A549 (cell line): Measurements from ENCODE around the gene CSMD2. TPM values are rescaled to one million over a fixed set of nuclear protein-coding genes. Genes with fewer than 3 reads are reported as not detected.

ENCODE experiments used
- ATAC-seq, 2 experiments: fragments of 200-7000 bp in 1 of 2; fragments of >200 bp in 1 of 2; cut with Nextera tagmentation in 1 of 2; cut with Tn5 transposase in 1 of 2; 3 replicates each; pipeline versions ENCODE4 v1.8.0 to v1.9.1; 2018 to 2020; ENCODE audit warnings: mild to moderate bottlenecking in 1 of 2, moderate library complexity in 1 of 2
- CTCF ChIA-PET: fragments of 300-600 bp; sonication (Branson Sonifier 250); formaldehyde crosslinking; extraction: SDS; loops from one replicate; lab custom pipeline; 2021; ENCODE audit warnings: antibody characterized with exemption, inconsistent platforms; lab: Yijun Ruan, JAX
- POLR2A ChIA-PET: fragments of 350-600 bp; formaldehyde crosslinking; extraction: SDS; loops from one replicate; lab custom pipeline; 2021; ENCODE audit warnings: antibody characterized with exemption, inconsistent platforms; lab: Yijun Ruan, JAX
- DNase-seq, 2 experiments: peaks; one replicate each; pipeline versions ENCODE4 v3.0.0 to v3.0.0-alpha.2; 2011 to 2016; ENCODE audit warnings: low read depth in 1 of 2, low spot score in 1 of 2
- FAIRE-seq: peaks from 2 replicates; lab custom pipeline; 2011; peaks lifted over from hg19 to GRCh38; lab: Jason Lieb, UNC
- H3K27ac ChIP-seq, 2 experiments: fragments of >200 bp; sonication (Bioruptor Twin); formaldehyde crosslinking; 3 replicates each; pipeline ENCODE4 v1.5.1; 2016 to 2017
- H3K4me1 ChIP-seq: fragments of >200 bp; sonication (Bioruptor Twin); formaldehyde crosslinking; 3 replicates; pipeline ENCODE4 v1.6.1; 2016
- H3K4me2 ChIP-seq: fragments of >200 bp; sonication (Bioruptor Twin); formaldehyde crosslinking; 3 replicates; pipeline ENCODE4 v1.6.1; 2016
- H3K4me3 ChIP-seq: fragments of >200 bp; sonication (Bioruptor Twin); formaldehyde crosslinking; 3 replicates; pipeline ENCODE4 v1.5.1; 2016
- H3K9me3 ChIP-seq: fragments of >200 bp; sonication (Bioruptor Twin); formaldehyde crosslinking; 3 replicates; pipeline ENCODE4 v1.6.1; 2016
- CBX8 ChIP-seq: fragments of 200-600 bp; sonication (generic); IDR thresholded peaks from 2 replicates; pipeline ENCODE4 v1.6.1; 2016
- CHD2 ChIP-seq: fragments of 150-350 bp; IDR thresholded peaks from 2 replicates; pipeline ENCODE4 v1.6.1; 2014; ENCODE audit warnings: low read length; ENCODE audit not compliant: partially characterized antibody
- EHF ChIP-seq: fragments of 250-450 bp; sonication (Bioruptor Pico); IDR thresholded peaks from 2 replicates; pipeline ENCODE4 v1.5.0; 2020; ENCODE audit warnings: mild to moderate bottlenecking
- FOXS1 ChIP-seq: fragments of 250-450 bp; sonication (Bioruptor Pico); IDR thresholded peaks from 2 replicates; pipeline ENCODE4 v1.5.0; 2020; ENCODE audit warnings: mild to moderate bottlenecking, moderate library complexity
- HEYL ChIP-seq: fragments of 250-450 bp; sonication (Bioruptor Pico); IDR thresholded peaks from 2 replicates; pipeline ENCODE4 v1.8.0; 2021; ENCODE audit warnings: mild to moderate bottlenecking, moderate library complexity
- HOXB5 ChIP-seq: fragments of 250-450 bp; sonication (Bioruptor Pico); IDR thresholded peaks from 2 replicates; pipeline ENCODE4 v1.5.0; 2020; ENCODE audit warnings: mild to moderate bottlenecking, moderate library complexity
- KDM5A ChIP-seq: fragments of 200-600 bp; sonication (generic); IDR thresholded peaks from 2 replicates; pipeline ENCODE4 v1.6.1; 2016; ENCODE audit warnings: antibody characterized with exemption, mild to moderate bottlenecking
- MAFK ChIP-seq: fragments of 450-650 bp; IDR thresholded peaks from 2 replicates; pipeline ENCODE4 v1.6.1; 2014; ENCODE audit not compliant: partially characterized antibody
- MAZ ChIP-seq: fragments of 150-350 bp; IDR thresholded peaks from 2 replicates; pipeline ENCODE4 v1.6.1; 2014; ENCODE audit warnings: antibody characterized with exemption, low read depth, low read length, borderline replicate concordance
- MYC ChIP-seq: IDR thresholded peaks from 2 replicates; pipeline ENCODE4 v1.6.1; 2012; ENCODE audit warnings: mild to moderate bottlenecking, inconsistent platforms, low read length, improper control_type of control experiment, borderline replicate concordance
- RCOR1 ChIP-seq: fragments of 150-350 bp; IDR thresholded peaks from 2 replicates; pipeline ENCODE4 v1.6.1; 2014; ENCODE audit warnings: antibody characterized with exemption, low read length, low read depth
- RNF2 ChIP-seq: fragments of 200-600 bp; sonication (generic); IDR thresholded peaks from 2 replicates; pipeline ENCODE4 v1.6.1; 2016; ENCODE audit warnings: low read depth, mild to moderate bottlenecking, antibody characterized with exemption, moderate library complexity, borderline replicate concordance
- SMC3 ChIP-seq: fragments of >200 bp; sonication (Bioruptor Twin); formaldehyde crosslinking; IDR thresholded peaks from 3 replicates; pipeline ENCODE4 v1.6.1; 2018; ENCODE audit warnings: inconsistent platforms
- TFCP2L1 ChIP-seq: fragments of 250-450 bp; sonication (Bioruptor Pico); IDR thresholded peaks from 2 replicates; pipeline ENCODE4 v1.5.0; 2021; ENCODE audit warnings: mild to moderate bottlenecking
- TP53 ChIP-seq: fragments of 250-450 bp; sonication (Bioruptor Pico); IDR thresholded peaks from 2 replicates; pipeline ENCODE4 v1.5.0; 2021; ENCODE audit warnings: mild to moderate bottlenecking, moderate library complexity
- ZSCAN20 ChIP-seq: fragments of 250-450 bp; sonication (Bioruptor Pico); IDR thresholded peaks from 2 replicates; pipeline ENCODE4 v1.8.0; 2022; ENCODE audit warnings: mild to moderate bottlenecking, moderate library complexity
- WGBS: methylation state at CpG from one replicate; pipeline ENCODE4 v1.1.6; 2017; ENCODE audit errors: missing lambda C conversion rate; 5-methylcytosine and 5-hydroxymethylcytosine counted together
- polyA plus RNA-seq, 4 experiments: library from polyadenylated mRNA; depleted of rRNA in 3 of 4; stranded (reverse); fragments of >200 nt; fragmentation: RNase III in 1 of 4; extraction: RNeasy Plus Mini Kit Qiagen cat#74134 plus additional on column Dnase treatment in 1 of 4; gene quantifications; 2 replicates in 3 of 4; 3 replicates in 1 of 4; pipeline ENCODE4 v1.2.3, GENCODE V29; 2011 to 2017
- TF ChIP-seq, protein P1 (sequence below): fragments of 250-450 bp; sonication (Bioruptor Pico); IDR thresholded peaks from 2 replicates; pipeline ENCODE4 v1.5.0; 2021; ENCODE audit warnings: mild to moderate bottlenecking, moderate library complexity, borderline replicate concordance
- TF ChIP-seq, protein P2 (sequence below): fragments of >200 bp; sonication (Bioruptor Twin); formaldehyde crosslinking; IDR thresholded peaks from 3 replicates; pipeline ENCODE4 v1.5.1; 2016
- TF ChIP-seq, protein P3 (sequence below): fragments of 200-600 bp; sonication (generic); IDR thresholded peaks from 2 replicates; pipeline ENCODE4 v1.6.1; 2016; ENCODE audit warnings: antibody characterized with exemption, mild to moderate bottlenecking, moderate library complexity
- TF ChIP-seq, protein P4 (sequence below): fragments of 250-450 bp; sonication (Bioruptor Pico); IDR thresholded peaks from 2 replicates; pipeline ENCODE4 v1.5.0; 2020; ENCODE audit warnings: low read depth, mild to moderate bottlenecking, moderate library complexity
- TF ChIP-seq, protein P5 (sequence below): fragments of 150-350 bp; IDR thresholded peaks from 2 replicates; pipeline ENCODE4 v1.6.1; 2014; ENCODE audit warnings: low read depth, mild to moderate bottlenecking, low read length

The CSMD2 gene
- polyA plus RNA-seq, 2 of the 4 experiments (the other 2 are of a cell fraction): not detected

DNA sequence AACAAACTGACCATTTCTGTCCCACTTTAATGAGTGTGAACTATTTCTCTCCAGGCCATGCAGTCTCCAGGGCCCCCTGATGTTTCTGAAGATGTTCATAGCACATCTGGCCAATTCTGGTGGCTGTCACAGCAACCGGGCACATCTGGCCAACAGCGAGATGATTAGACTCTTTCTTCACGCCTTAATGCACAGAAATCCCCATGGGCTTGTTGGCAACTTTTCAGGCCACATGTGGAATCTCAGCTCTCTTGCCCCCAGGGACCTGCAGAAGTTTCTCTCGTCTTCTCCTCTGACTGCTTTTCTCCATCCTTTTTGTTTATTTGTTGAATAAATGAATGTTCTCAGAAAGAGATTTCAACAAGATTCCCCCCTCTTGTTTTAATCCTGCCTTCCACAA is 372.4 kb downstream of the CSMD2 start (continued):
- TF ChIP-seq, protein P1, sequence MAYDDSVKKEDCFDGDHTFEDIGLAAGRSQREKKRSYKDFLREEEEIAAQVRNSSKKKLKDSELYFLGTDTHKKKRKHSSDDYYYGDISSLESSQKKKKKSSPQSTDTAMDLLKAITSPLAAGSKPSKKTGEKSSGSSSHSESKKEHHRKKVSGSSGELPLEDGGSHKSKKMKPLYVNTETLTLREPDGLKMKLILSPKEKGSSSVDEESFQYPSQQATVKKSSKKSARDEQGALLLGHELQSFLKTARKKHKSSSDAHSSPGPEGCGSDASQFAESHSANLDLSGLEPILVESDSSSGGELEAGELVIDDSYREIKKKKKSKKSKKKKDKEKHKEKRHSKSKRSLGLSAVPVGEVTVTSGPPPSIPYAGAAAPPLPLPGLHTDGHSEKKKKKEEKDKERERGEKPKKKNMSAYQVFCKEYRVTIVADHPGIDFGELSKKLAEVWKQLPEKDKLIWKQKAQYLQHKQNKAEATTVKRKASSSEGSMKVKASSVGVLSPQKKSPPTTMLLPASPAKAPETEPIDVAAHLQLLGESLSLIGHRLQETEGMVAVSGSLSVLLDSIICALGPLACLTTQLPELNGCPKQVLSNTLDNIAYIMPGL (CRISPR knock-in tag): no peak
- no peak for TF ChIP-seq CHD2

DNA sequence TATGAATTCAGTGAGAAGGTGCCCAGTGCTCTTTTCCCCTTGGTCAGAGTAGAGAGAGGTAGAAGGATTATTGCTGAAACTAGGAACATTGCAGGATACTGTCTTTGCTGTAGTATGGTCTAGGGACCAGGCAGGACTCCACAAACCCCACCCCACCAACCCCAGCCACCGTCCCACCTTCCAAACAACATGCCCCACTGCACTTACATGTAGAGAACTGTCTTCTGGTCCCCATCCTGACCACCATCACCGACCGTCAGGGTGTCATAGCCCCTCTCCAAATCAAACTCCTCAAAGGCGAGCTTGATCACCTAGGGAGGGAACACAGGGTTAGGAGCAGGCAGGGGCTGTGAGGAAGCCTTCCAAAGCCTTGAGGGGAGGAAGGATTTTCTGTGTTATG is 372.8 kb downstream of the CSMD2 start:
- Histone ChIP-seq H3K27ac (no peak overlapping the region), H3K9me3 (no peaks in the 10 kb centered on the region), H3K4me2 (no peak overlapping the region), H3K4me1 (no peaks in the 10 kb centered on the region), H3K4me3 (no peak overlapping the region)
- TF ChIP-seq SMC3 (no peak), FOXS1 (no peak)
- ChIA-PET POLR2A (no interaction called here), CTCF (no interaction called here)
- FAIRE-seq (no peak), ATAC-seq (no peak), DNase-seq (no peak)
- 20% methylated on average over 1 of the region's 4 CpGs for WGBS

DNA sequence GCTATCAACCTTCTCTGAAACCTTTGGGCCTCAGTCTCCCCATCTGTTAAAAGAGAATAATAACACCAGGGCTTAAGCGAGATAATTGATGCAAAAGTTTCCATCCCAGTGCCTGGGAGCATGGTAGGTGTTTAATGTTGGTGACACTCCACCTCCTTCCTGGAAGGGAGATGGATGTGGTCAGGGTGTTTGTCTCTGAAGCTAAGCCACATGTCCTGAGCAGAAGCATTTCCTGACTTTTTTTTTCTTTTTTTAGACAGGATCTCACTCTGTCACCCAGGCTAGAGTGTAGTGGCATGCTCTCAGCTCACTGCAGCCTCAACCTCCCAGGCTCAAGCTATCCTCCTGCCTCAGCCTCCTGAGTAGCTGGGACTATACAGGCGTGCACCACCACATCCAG is 373.8 kb downstream of the CSMD2 start:
- TF ChIP-seq TFCP2L1 (CRISPR knock-in tag) (no peak), ZSCAN20 (CRISPR knock-in tag) (no peak), KDM5A (no peak), RNF2 (no peak), EHF (no peak), TP53 (CRISPR knock-in tag) (no peak), HOXB5 (CRISPR knock-in tag) (no peak), HEYL (CRISPR knock-in tag) (no peak), MYC (no peak), CBX8 (no peak), MAFK (no peak), RCOR1 (no peak), MAZ (no peak)
- TF ChIP-seq, protein P2, sequence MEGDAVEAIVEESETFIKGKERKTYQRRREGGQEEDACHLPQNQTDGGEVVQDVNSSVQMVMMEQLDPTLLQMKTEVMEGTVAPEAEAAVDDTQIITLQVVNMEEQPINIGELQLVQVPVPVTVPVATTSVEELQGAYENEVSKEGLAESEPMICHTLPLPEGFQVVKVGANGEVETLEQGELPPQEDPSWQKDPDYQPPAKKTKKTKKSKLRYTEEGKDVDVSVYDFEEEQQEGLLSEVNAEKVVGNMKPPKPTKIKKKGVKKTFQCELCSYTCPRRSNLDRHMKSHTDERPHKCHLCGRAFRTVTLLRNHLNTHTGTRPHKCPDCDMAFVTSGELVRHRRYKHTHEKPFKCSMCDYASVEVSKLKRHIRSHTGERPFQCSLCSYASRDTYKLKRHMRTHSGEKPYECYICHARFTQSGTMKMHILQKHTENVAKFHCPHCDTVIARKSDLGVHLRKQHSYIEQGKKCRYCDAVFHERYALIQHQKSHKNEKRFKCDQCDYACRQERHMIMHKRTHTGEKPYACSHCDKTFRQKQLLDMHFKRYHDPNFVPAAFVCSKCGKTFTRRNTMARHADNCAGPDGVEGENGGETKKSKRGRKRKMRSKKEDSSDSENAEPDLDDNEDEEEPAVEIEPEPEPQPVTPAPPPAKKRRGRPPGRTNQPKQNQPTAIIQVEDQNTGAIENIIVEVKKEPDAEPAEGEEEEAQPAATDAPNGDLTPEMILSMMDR: no peak
- TF ChIP-seq, protein P3, sequence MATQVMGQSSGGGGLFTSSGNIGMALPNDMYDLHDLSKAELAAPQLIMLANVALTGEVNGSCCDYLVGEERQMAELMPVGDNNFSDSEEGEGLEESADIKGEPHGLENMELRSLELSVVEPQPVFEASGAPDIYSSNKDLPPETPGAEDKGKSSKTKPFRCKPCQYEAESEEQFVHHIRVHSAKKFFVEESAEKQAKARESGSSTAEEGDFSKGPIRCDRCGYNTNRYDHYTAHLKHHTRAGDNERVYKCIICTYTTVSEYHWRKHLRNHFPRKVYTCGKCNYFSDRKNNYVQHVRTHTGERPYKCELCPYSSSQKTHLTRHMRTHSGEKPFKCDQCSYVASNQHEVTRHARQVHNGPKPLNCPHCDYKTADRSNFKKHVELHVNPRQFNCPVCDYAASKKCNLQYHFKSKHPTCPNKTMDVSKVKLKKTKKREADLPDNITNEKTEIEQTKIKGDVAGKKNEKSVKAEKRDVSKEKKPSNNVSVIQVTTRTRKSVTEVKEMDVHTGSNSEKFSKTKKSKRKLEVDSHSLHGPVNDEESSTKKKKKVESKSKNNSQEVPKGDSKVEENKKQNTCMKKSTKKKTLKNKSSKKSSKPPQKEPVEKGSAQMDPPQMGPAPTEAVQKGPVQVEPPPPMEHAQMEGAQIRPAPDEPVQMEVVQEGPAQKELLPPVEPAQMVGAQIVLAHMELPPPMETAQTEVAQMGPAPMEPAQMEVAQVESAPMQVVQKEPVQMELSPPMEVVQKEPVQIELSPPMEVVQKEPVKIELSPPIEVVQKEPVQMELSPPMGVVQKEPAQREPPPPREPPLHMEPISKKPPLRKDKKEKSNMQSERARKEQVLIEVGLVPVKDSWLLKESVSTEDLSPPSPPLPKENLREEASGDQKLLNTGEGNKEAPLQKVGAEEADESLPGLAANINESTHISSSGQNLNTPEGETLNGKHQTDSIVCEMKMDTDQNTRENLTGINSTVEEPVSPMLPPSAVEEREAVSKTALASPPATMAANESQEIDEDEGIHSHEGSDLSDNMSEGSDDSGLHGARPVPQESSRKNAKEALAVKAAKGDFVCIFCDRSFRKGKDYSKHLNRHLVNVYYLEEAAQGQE: no peak
- TF ChIP-seq, protein P4, sequence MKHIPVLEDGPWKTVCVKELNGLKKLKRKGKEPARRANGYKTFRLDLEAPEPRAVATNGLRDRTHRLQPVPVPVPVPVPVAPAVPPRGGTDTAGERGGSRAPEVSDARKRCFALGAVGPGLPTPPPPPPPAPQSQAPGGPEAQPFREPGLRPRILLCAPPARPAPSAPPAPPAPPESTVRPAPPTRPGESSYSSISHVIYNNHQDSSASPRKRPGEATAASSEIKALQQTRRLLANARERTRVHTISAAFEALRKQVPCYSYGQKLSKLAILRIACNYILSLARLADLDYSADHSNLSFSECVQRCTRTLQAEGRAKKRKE: no peak
- TF ChIP-seq, protein P5, sequence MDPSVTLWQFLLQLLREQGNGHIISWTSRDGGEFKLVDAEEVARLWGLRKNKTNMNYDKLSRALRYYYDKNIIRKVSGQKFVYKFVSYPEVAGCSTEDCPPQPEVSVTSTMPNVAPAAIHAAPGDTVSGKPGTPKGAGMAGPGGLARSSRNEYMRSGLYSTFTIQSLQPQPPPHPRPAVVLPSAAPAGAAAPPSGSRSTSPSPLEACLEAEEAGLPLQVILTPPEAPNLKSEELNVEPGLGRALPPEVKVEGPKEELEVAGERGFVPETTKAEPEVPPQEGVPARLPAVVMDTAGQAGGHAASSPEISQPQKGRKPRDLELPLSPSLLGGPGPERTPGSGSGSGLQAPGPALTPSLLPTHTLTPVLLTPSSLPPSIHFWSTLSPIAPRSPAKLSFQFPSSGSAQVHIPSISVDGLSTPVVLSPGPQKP: no peak
- WGBS: 0% methylated on average over 2 of the region's 2 CpGs
- ChIA-PET POLR2A (no interaction called here), CTCF (no interaction called here)
- ATAC-seq (no peak), DNase-seq (no peak), FAIRE-seq (no peak)
- no peak overlapping the region for H3K4me3 ChIP-seq
- H3K4me2 ChIP-seq: no peak overlapping the region
- no peaks in the 10 kb centered on the region for H3K4me1 ChIP-seq
- no peak overlapping the region for H3K27ac ChIP-seq
- H3K9me3 ChIP-seq: no peaks in the 10 kb centered on the region
